ENCODE measurements around the gene CYP4V2. TPM values are rescaled to one million over a fixed set of nuclear protein-coding genes. Genes with fewer than 3 reads are reported as not detected.
A peak's percentile ranks its signal among the peaks of the same experiment; 100 is the strongest.

Gene CYP4V2
- total and polyA plus RNA-seq, 2 experiments from 2014 or later, result 1.5 to 3.1 TPM

GRCh38 chr4:186144946-186145569 lies 46.3 kb upstream of the CYP4V2 start:
- H3K27ac Mint-ChIP-seq, result no peak overlapping the region

GRCh38 chr4:186146458-186146857 lies 44.9 kb upstream of the CYP4V2 start:
- Histone ChIP-seq H3K4me2 (peak overlapping the region; percentile 16), H3K4me3 (peak overlapping the region; percentile 14), H3K79me2 (replicated peaks; ENCODE audit: insufficient read depth) (no peaks in the 10 kb centered on the region), H3F3A (replicated peaks; ENCODE audit: low read depth) (peaks cover 7% of the 10 kb centered on the region; the same call in 1 of the 2 replicates), H4K20me1 (replicated peaks; ENCODE audit: insufficient read depth) (no peaks in the 10 kb centered on the region), H3K27me3 (ENCODE audit: insufficient read depth) (peaks cover 39% of the 10 kb centered on the region), H3K36me3 (ENCODE audit: insufficient read depth) (no peaks in the 10 kb centered on the region), H3K9me2 (ENCODE audit: insufficient read depth) (no peaks in the 10 kb centered on the region), H2AFZ (no peak overlapping the region), H3K4me1 (ENCODE audit: insufficient read depth) (peaks cover 35% of the 10 kb centered on the region), H3K27ac (ENCODE audit: low read depth) (no peak overlapping the region)
- TF ChIP-seq ZNF331 (CRISPR knock-in tag; IDR thresholded peaks at IDR 0.05; ENCODE audit: low read depth) (no peak), ETS1 (IDR thresholded peaks at IDR 0.05) (no peak), EZH2phosphoT487 (IDR thresholded peaks at IDR 0.05; ENCODE audit: unreplicated experiment) (no peak), JUNB (IDR thresholded peaks at IDR 0.05; ENCODE audit: unreplicated experiment) (no peak), ZNF114 (CRISPR knock-in tag; IDR thresholded peaks at IDR 0.05) (no peak), REST (IDR thresholded peaks at IDR 0.05; ENCODE audit: unreplicated experiment) (no peak)
- ATAC-seq (no peak), DNase-seq (ENCODE audit: low spot score) (no peak)
- peaks cover 32% of the 10 kb centered on the region for H3K4me1 Mint-ChIP-seq
- no peak overlapping the region for H3K27ac Mint-ChIP-seq
- 0 out of 3 replicates have a peak, but pooled peaks cover 2% of the 10 kb centered on the region for H3K36me3 Mint-ChIP-seq (ENCODE audit: low read depth)
- no peak overlapping the region for H3K4me3 Mint-ChIP-seq
- H3K9me3 Mint-ChIP-seq, result no peaks in the 10 kb centered on the region
- H3K27me3 Mint-ChIP-seq (ENCODE audit: insufficient read depth, low read depth, poor library complexity), result peaks cover 19% of the 10 kb centered on the region

More at GRCh38 chr4:186144946-186145569, 46.3 kb upstream of the CYP4V2 start:
- 0 out of 3 replicates have a peak, but pooled peaks cover 2% of the 10 kb centered on the region for H3K36me3 Mint-ChIP-seq (ENCODE audit: low read depth)
- peaks cover 31% of the 10 kb centered on the region for H3K4me1 Mint-ChIP-seq
- peaks cover 7% of the 10 kb centered on the region; the same call in 1 of the 2 replicates for H3F3A ChIP-seq (replicated peaks; ENCODE audit: low read depth)
- peaks cover 35% of the 10 kb centered on the region for H3K4me1 ChIP-seq (ENCODE audit: insufficient read depth)
- H3K27ac ChIP-seq (ENCODE audit: low read depth), result no peak overlapping the region
- H3K4me3 ChIP-seq, result peak overlapping the region; percentile 75
- H3K4me3 Mint-ChIP-seq, result peak overlapping the region; percentile 85
- H3K4me2 ChIP-seq, result peak overlapping the region; percentile 88
- ATAC-seq, result peak; percentile 53
- no peaks in the 10 kb centered on the region for H3K79me2 ChIP-seq (replicated peaks; ENCODE audit: insufficient read depth)
- H4K20me1 ChIP-seq (replicated peaks; ENCODE audit: insufficient read depth), result no peaks in the 10 kb centered on the region
- H3K9me3 Mint-ChIP-seq, result no peaks in the 10 kb centered on the region
- TF ChIP-seq CTCF (conservative IDR thresholded peaks at IDR 0.05; ENCODE audit: low read depth in 2 of 2), result no peak
- TF ChIP-seq EZH2 (IDR thresholded peaks at IDR 0.05; ENCODE audit: low read depth, unreplicated experiment), result peak; percentile 38
- peak overlapping the region; percentile 87 for H2AFZ ChIP-seq
- peak; percentile 64 for DNase-seq (ENCODE audit: low spot score)
- peaks cover 39% of the 10 kb centered on the region for H3K27me3 ChIP-seq (ENCODE audit: insufficient read depth)
- peaks cover 19% of the 10 kb centered on the region for H3K27me3 Mint-ChIP-seq (ENCODE audit: insufficient read depth, low read depth, poor library complexity)
- no peaks in the 10 kb centered on the region for H3K36me3 ChIP-seq (ENCODE audit: insufficient read depth)
- H3K9me2 ChIP-seq (ENCODE audit: insufficient read depth), result no peaks in the 10 kb centered on the region
